COLO829 (cell line): ENCODE data around the gene HSP90AB1.

Experiments used
- DNase-seq: peaks from one replicate; pipeline ENCODE4 v3.0.0; 2012; ENCODE audit warnings: low spot score

HSP90AB1 gene

DNA sequence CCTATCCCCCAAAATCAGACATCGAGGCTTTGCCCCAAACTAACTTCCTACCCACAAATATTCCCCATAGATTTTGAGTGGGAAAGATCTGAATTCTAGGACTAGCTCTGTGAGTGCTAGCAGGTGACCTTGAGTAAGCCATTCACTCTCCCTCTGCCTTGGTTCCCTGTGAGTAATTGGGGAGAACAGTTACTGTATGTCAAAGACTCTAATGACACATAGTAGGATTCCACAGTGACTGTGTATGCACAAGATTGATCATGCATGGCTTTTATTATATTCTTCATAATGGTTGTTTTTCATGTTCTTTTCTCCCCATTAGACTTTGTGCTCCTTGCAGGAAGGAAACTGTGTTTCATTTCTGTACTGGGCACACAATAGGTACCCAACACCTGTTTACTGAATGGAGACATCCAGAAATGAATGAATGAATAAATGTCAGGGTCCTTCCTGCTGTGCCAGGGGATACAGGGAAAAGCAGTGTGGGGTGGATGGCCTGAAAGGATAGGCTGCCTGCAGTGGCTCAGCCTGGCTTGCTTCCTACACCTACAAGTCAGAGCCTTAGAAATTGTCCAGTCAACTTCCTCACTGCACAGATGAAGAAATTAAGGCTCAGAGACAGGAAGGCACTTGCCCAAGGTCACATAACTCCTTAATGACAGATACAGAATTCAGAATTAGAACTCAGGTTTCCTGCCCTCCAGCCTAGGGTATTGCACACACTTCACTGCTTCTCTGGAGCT, 22.4 kb downstream of the HSP90AB1 start:
- DNase-seq: no peak

DNA sequence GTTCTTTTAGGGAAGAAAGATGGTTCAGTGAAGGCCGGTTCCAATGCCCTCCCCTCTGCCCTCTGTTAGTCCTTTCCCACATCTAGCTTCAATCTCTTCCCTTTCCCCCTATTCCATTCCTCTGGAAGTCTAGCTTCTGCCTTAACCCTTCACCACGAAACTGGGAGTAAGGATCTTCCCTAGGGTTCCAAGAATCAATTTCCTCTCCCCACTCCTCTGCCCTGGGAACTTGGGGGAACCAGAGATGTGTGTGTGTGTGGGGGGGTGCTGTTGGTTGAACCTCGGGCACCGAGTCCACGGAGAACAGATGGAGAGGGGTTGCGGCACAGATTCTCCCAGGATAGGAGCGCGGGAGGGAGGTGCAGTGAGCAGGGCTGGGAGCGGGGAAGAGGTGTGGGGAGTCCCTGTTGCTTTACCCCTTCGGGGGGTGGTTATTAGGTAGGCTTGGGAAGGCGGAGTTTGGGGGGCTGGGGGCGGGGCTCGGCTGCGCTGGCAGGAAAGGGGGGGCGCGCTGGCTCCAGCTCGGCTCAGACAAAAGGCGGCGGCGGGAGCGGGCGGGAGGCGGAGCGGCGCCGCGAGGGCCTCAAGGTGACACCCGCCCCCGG, 23.1 kb downstream of the HSP90AB1 start, which contains the start of gene TMEM151B:
Gene TMEM151B (plus strand): TSS at position 530 of the 605 bp plus-strand sequence. CDS start 293 bp downstream, outside the sequence.
- no peak for DNase-seq

DNA sequence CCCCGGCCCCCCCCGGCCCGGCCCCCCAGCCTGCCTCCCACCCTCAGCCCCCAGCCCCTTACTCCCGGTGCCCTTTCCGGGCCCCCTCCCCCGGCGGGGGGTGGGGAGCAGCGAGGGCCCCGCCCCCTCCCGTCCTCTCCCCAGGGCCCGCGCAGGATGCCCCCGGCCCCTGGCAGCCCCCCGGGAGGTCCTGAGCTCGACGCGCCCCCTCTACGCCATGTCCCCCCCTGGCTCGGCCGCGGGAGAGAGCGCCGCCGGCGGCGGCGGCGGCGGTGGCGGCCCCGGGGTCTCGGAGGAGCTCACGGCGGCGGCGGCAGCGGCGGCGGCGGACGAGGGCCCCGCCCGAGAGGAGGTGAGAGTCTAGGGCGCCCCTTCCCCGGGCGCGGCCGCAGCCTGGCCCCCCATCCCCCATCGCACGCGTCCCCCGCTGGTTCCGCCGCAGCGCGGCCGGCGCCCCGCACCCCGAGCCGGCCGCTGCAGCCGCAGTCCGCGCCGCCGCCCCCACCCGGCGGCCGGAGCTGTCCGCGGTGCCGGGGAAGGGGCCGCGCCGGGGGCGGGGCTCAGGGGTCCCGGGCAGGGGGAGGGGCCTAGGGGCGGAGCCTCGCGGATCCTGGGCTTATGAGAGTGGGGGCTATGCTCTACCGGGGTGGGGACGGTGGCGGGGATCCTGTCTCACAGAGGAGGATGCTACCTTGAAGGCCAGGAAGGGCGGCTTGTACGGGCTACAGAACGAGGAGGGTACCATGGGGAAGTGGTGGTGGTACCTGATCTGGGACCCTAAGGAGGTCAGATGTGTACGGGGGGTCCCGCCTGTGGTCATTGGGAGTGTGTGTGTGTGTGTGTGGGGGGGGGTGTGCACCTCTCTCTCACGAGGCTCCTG, 23.9 kb downstream of the HSP90AB1 start:
- DNase-seq: no peak

DNA sequence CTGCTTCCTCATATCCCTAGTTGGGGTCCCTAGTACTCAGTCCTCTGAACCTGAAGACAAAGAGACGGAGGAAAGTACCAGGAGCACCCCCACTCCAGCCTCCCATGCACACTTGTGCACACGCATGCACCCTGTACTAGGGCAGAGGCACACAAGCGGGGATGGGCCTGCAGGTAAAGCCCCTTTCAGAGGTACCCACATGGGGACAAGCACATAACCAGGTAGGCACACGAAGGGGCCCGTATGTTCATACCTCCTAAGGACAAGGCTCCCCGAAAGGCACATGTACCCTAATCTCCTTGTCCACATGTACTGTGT, 24.5 kb downstream of the HSP90AB1 start:
- no peak for DNase-seq

DNA sequence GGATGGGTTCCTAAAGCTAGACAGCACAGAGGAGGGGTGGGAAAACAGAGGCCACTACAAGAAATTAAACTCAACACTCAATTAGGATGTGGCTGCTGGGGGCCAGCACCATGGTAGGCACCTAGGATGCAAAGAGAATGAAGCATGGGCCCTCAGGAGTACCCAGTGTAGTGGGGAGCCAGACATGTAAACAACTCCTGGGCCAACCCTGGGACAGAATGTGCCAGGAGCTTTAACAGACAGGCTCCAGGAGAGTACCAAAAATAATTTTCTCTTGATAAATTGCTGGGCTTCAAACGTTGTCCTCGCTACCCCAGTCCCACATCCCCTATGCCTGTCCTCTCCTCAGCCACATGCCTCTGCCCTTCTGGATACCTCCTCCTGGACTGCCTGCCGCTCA, 25.0 kb downstream of the HSP90AB1 start:
- no peak for DNase-seq

DNA sequence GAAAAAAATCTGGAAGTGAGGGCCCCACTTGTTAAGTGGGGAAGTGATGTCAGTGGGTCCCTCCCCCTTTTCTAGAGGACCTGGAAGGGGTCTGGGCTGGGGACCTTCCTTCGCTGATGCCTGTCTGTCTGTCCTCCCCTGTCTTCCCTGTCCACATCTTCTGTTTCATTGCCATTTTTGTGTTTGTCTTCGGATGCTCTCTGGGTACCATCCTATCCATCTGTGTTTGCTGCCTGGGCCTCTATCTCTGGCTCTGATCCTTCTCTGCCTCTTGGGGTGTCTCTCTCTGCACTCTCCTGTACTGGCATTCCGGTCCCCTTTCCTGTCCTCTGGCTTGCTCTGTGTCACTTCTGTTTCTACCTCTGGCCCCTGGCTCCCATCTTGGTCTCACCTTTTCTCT, 25.6 kb downstream of the HSP90AB1 start:
- DNase-seq: no peak

DNA sequence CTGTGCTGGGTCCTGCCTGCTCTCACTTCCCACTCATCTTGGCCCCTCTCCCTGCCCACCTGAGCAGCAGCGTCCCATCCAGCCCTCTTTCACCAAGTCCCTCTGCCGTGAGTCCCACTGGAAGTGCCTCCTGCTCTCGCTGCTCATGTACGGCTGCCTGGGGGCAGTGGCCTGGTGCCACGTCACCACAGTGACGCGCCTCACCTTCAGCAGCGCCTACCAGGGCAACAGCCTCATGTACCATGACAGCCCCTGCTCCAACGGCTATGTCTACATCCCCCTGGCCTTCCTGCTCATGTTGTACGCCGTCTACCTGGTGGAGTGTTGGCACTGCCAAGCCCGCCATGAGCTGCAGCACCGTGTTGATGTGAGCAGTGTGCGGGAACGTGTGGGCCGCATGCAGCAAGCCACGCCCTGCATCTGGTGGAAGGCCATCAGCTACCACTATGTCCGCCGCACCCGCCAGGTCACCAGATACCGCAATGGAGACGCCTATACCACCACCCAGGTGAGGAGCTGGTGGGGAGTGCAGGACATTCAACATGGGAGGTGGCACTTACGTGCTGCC, 26.2 kb downstream of the HSP90AB1 start:
- DNase-seq: no peak

DNA sequence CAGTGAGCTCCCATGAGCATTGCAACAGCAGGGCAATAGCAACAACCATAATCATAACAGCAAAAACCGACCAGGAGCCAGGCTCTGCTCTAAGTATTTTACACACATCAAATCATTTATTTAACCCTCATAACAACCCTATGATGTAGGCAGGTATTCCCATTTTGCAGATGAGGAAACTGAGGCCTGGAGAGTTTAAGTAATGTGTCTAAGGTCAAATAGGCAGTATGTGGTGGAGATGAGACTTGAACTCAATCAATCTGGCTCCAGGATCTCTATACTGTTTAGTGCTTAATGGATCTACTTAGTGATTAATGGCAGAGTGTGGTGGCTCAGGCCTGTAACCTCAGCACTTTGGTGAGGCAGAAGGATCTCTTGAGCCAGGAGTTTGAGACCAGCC, 26.7 kb downstream of the HSP90AB1 start:
- no peak for DNase-seq

DNA sequence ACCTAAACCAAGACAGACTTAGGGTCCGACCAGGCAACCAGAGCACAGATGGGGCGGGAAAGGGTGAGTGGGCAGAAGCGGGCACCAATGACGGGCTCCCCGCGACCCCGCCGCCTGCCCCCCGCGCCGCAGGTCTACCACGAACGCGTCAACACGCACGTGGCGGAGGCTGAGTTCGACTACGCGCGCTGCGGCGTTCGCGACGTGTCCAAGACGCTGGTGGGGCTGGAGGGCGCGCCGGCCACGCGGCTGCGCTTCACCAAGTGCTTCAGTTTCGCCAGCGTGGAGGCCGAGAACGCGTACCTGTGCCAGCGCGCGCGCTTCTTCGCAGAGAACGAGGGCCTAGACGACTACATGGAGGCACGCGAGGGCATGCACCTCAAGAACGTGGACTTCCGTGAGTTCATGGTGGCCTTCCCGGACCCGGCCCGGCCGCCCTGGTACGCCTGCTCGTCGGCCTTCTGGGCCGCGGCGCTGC, 28.4 kb downstream of the HSP90AB1 start:
- no peak for DNase-seq

DNA sequence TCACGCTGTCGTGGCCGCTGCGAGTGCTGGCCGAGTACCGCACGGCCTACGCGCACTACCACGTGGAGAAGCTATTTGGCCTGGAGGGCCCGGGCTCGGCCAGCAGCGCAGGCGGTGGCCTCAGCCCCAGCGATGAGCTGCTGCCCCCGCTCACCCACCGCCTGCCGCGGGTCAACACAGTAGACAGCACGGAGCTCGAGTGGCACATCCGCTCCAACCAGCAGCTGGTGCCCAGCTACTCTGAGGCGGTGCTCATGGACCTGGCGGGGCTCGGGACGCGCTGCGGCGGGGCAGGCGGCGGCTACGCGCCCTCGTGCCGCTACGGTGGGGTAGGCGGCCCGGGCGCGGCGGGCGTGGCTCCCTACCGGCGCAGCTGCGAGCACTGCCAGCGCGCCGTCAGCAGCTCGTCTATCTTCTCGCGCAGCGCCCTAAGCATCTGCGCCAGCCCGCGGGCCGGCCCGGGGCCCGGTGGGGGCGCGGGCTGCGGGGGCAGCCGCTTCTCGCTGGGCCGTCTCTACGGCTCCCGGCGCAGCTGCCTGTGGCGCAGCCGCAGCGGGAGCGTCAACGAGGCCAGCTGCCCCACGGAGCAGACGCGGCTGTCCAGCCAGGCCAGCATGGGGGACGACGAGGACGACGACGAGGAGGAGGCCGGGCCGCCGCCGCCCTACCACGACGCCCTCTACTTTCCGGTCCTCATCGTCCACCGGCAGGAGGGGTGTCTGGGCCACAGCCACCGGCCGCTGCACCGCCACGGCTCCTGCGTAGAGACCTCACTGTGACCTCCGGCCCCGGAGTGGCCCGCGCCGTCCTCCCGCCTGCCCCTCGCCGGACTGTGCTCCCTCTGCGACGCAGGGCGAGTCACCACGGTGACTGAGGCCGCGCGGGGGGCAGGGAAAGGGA, 29.1 kb downstream of the HSP90AB1 start:
- no peak for DNase-seq

DNA sequence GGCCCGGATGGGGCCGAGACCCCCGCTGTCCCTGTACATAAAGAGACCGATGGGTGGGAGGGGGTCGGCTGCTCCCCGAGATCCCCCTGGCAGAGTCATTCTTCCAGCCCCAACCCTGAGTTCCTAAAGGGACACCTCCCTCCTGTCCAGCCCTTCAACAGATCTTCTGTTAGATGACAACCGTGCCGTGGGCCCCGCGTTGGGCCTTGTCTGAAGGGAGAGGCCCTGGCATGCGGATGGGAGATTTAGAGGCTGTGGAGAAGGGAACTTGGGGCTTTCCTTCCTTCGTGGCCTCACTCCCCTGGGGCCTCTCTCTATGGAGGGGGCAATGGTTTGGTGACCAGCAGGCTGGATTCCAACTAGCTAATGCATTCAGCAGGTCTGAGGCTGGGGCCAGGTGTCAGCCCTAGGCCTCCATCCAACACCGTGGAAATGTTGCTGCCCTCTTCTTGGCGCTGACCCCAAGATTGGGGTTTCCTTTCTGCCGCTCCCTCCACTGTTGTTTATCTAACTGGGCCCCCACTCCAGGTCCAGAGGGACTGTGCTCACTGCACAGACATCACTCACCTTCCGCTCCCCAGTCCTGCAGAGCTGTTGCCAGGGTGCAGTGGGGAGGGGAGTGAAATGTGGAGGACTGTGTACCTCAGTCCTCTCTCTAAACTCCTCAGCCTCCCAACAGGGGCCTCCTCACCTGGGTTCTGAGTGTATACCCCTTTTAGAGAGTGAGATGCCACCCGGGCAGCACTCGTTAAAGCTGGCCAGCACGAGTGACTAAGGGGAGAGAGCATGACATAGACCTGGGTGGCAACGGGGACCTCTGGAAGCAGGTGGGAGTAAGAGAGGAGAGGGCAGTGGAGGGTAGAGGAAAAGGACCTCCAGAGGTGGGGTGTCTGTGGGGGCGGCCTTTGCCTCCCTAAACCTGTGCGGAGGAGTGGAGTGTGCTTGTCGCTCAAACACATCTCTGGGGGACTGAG, 30.1 kb downstream of the HSP90AB1 start:
- no peak for DNase-seq

DNA sequence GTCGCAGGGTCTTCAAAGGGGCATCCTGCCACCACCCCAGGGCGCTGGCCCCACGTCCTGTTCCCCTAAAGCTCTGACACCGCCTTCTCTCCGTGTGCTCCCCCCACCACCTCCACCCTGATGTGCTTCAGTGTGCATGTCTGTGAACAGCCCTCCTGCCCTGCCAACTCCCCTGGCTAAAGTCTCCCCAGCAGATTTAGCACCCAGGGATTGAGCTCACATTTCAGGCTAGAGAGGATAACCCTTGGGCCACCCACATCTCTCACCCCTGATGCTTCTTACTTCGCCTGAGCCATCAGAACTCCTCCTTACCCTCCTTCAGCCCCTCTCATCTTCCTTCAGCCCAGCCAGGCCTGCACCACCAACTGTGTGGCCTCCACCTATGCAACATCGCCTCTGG, 30.9 kb downstream of the HSP90AB1 start:
- DNase-seq: no peak

DNA sequence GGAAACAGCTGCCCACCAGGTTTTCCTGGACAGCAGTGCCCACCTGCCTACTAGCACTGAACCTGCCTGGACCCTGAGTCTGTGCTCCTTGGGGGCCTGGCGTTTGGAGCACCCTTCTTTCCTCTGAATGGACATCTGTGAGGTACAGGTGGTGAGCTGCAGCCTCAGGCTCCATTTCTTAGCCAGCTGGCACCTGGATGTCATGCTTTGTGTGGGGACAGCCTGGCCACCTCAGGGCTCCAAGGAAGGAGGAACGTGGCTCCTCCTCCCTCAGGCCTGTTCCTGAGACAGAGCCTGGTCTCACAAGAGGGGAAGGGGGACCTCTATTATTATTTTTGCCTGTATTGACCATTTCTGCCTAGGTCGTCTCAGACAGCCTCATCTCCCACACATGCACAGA, 31.4 kb downstream of the HSP90AB1 start:
- no peak for DNase-seq

DNA sequence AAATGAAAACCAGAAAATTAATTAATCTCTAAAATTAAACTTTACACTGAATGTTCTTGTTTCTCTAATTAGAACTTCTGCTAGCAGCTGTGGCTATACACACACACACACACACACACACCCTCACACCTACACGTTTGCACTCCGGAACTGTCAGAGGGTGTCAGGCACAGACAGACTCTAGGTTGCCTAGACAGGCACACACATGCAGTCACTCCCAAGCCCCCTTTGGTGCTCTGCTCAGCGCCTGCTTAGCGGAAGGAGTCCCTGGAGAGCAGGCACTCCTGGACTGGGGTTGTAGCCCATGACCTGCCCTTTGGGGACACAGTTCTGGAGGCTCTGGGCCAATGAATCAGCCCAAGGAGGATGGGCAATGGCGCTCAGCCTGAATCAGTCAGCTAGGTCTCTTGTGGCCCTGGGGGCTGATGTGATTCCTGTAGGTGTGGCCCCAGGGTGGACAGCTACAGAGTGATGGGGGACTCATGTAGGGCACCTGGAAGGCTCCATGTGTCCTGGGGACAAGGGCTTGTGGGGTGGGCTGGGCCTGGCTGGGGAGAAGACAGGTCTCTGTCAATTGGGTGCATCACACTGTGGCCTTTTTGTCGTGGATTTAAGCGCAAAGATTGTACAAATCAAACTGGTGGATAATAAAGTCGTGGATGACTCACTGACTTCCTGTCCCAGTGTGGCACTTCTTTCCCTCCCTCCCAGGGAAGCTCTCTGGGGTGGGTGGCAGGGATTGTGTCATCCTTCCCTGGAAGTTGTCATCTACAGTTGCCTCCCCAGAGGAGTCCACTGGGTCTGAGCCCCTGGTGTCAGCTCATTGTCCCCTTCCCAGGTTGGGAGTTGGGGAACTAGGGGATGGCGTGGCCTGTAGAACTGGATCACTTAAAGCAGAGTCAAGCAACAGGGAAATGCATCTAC, 32.1 kb downstream of the HSP90AB1 start:
- DNase-seq: no peak

DNA sequence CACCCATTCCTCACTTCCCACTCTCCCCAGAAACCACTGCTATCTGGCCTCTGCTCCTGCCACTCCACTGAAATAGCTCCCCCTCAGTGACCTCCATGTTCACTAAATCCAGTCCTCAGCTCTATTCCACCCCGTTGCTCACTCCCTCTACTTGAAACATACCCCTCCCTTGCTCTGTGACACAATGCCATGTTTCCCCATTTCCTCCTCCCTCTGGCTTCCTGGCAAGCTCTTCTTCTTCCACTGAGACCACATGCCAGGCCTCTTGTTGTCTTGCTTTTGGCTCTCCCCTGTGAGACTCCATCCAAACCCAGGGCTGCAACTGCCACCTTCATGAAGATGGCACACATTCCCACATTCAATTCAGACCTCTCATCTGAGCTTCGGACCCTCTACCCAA, 37.2 kb downstream of the HSP90AB1 start:
- no peak for DNase-seq

DNA sequence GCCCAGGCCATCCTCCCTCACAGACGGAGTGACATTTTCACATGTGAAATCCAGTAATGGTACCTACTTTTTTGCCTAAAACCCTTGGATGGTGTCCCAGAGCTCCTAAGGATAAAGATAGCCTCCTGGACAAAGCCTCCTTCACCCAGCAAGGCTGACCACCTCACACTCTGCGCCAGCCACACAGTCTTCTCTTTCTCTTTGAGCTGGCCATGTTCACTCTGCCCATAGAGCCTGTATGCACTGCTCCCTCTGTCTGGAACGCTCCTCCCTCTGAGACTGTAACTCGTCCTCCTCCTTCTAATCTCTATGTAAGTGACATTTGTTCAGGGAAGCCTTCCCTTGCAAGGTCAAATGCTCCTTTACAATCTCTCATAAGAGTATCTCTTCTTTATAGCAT, 38.0 kb downstream of the HSP90AB1 start:
- DNase-seq: no peak

DNA sequence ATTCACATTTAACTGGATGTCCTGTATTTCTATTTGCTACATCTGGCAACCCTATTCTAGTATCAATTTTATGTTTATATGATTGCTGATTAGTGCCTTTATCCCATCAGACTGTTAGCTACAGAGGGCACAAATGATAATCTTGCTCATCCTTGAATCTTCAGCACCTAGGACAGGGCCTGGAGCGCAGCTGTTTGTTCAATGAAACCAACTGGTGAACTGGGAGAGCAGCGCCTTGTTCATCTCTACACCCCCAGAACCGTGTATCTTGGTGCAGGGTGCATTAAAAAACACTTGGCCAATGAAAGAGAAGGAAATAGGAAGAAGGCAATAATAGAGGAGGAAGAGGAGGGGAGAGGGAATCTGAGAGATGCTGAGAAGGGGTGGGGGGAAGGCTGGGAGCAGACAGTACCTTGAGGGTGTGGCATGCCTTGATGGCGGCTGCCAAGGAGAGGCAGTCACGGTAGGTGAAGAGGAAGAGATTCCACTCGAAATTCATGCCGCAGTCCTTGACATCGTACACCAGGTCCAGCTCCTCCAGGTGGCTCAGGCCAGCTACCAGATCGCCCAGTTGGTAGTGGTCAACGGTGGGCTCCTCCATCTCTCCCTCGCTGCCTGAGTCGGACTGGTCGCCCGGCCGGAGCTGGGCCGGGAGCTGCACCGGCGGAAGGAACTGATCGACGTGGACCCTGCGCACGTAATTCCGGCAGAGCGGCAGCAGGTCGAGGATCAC, 38.8 kb downstream of the HSP90AB1 start:
- peak; percentile 42 for DNase-seq

DNA sequence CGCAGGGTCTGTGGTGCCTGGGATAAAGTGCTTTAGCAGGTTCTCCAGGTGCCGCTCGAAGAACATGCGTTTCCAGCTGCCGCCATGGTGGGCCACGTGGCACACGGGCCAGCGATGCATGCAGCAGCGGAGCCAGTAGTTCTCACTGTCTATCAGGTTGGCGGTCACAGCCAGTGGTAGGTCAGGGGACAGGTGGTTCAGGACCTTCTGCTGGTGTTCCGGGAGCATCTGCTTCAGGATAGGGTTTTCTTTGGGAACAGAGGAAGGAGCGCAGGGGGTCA, 39.3 kb downstream of the HSP90AB1 start:
- no peak for DNase-seq

DNA sequence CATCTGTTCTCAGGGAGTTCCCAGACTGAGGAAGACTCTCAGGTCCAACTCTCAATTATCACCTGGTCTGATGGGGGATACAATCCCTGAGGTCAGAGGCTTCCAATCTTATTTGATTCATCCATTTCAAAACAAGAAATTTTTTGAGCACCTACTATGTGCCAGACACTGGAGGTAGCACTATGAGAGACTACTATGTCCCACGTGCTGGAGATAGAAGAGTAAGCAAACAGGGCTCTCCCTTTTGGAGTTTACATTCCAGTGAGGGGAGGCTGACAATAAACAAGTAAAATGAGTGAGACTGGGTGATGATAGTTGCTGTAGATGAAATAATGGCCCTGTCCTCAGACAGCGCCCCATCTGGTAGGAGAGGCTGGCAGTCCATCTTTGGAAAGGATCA, 39.8 kb downstream of the HSP90AB1 start:
- DNase-seq: no peak
